HL-60 (cell line): ENCODE measurements around the gene SLCO2A1.

ENCODE experiments used
- DNase-seq, 2 experiments: peaks; one replicate each; pipeline ENCODE4 v3.0.0-alpha.2; 2010 to 2020; ENCODE audit warnings: low read depth in 1 of 2, low spot score in 1 of 2
- H3K27ac ChIP-seq: fragments of 250-450 bp; sonication (Bioruptor Pico); replicated peaks from 2 replicates; pipeline ENCODE4 v1.5.1; 2020; ENCODE audit warnings: mild to moderate bottlenecking, moderate library complexity
- H3K27me3 ChIP-seq: fragments of 250-450 bp; sonication (Bioruptor Pico); 2 replicates; pipeline ENCODE4 v1.5.1; 2021; ENCODE audit warnings: mild to moderate bottlenecking, moderate library complexity; ENCODE audit not compliant: insufficient read depth, poor library complexity, severe bottlenecking
- H3K4me3 ChIP-seq: replicated peaks from 2 replicates; pipeline ENCODE4 v1.5.1; 2011; ENCODE audit warnings: mild to moderate bottlenecking, control low read depth, low read length; ENCODE audit not compliant: insufficient read depth
- CTCF ChIP-seq: IDR thresholded peaks from one replicate; pipeline ENCODE4 v1.5.1; 2011; ENCODE audit warnings: low read length, control low read depth, inconsistent platforms; ENCODE audit not compliant: insufficient read depth
- GABPA ChIP-seq: IDR thresholded peaks from 2 replicates; pipeline ENCODE4 v1.6.1; 2012; ENCODE audit warnings: low read depth
- POLR2AphosphoS5 ChIP-seq: IDR thresholded peaks from 2 replicates; pipeline ENCODE4 v1.6.1; 2012; ENCODE audit warnings: low read depth
- REST ChIP-seq: IDR thresholded peaks from 2 replicates; pipeline ENCODE4 v1.6.1; 2012; ENCODE audit warnings: low read depth; ENCODE audit not compliant: insufficient replicate concordance
- SPI1 ChIP-seq: IDR thresholded peaks from 2 replicates; pipeline ENCODE4 v1.6.1; 2012; ENCODE audit warnings: low read depth, mild to moderate bottlenecking, borderline replicate concordance

Gene SLCO2A1

GRCh38 chr3:133996251-133996661, 33.5 kb downstream of the SLCO2A1 start:
- Histone ChIP-seq H3K27me3 (no peaks in the 10 kb centered on the region), H3K4me3 (no peak overlapping the region), H3K27ac (no peak overlapping the region)
- no peak for DNase-seq
- no peak for TF ChIP-seq CTCF
- no peak for TF ChIP-seq SPI1
- TF ChIP-seq POLR2AphosphoS5 = no peak
- TF ChIP-seq REST = no peak
- TF ChIP-seq GABPA = no peak

GRCh38 chr3:133995264-133995663, 34.5 kb downstream of the SLCO2A1 start:
- H3K27ac ChIP-seq = no peak overlapping the region
- no peak overlapping the region for H3K4me3 ChIP-seq
- no peak for DNase-seq
- H3K27me3 ChIP-seq = no peaks in the 10 kb centered on the region
- no peak for TF ChIP-seq GABPA

- no peaks in the 10 kb centered on the region for H3K27me3 ChIP-seq
- no peak overlapping the region for H3K4me3 ChIP-seq
- DNase-seq = no peak
- TF ChIP-seq SPI1 = no peak; the same call in 1 of the 2 replicates
- no peak overlapping the region for H3K27ac ChIP-seq
Measured at GRCh38 chr3:133994166-133994890, 35.4 kb downstream of the SLCO2A1 start.

- no peak for TF ChIP-seq SPI1
- no peak for TF ChIP-seq REST
- TF ChIP-seq GABPA = no peak
- no peak for TF ChIP-seq POLR2AphosphoS5
- H3K27me3 ChIP-seq = no peaks in the 10 kb centered on the region
- no peak overlapping the region for H3K27ac ChIP-seq
- H3K4me3 ChIP-seq = no peak overlapping the region
- no peak for DNase-seq
Measured at GRCh38 chr3:133992951-133993620, 36.6 kb downstream of the SLCO2A1 start.

- no peak overlapping the region for H3K4me3 ChIP-seq
- no peak for TF ChIP-seq POLR2AphosphoS5
- TF ChIP-seq REST = no peak
- no peak for TF ChIP-seq CTCF
- no peak for TF ChIP-seq SPI1
- H3K27me3 ChIP-seq = no peaks in the 10 kb centered on the region
- H3K27ac ChIP-seq = peak overlapping the region; percentile 50
- DNase-seq = no peak
Measured at GRCh38 chr3:133992381-133992780, 37.3 kb downstream of the SLCO2A1 start.
